Measurements from ENCODE around the gene ARMCX4. TPM values are rescaled to one million over a fixed set of nuclear protein-coding genes. Genes with fewer than 3 reads are reported as not detected.

Gene ARMCX4
- 0.44 to 0.81 TPM (median 0.68 TPM) in 5 replicates for total RNA-seq (2022; extraction: Qiagen RNA extraction; ENCODE audit: low read depth)

GRCh38 chrX:101485212-101485949, at the start of gene ARMCX4:
Gene ARMCX4, plus strand, starts transcription at chrX:101485456. Its CDS starts 3,134 bp downstream, at chrX:101488590.

Other genes with a start within 250 kb of the ARMCX4 start
- gene TAF7L, start 194.1 kb upstream of the ARMCX4 start, total RNA-seq (2022; extraction: Qiagen RNA extraction; ENCODE audit: low read depth), result 0.08 to 0.15 TPM (median 0.13 TPM) in 5 replicates
- gene TIMM8A, start 136.7 kb upstream of the ARMCX4 start, total RNA-seq (2022; extraction: Qiagen RNA extraction; ENCODE audit: low read depth), result 30.4 to 34.5 TPM (median 31.4 TPM) in 5 replicates
- gene BTK, start 99.3 kb upstream of the ARMCX4 start, total RNA-seq (2022; extraction: Qiagen RNA extraction; ENCODE audit: low read depth), result 0.14 to 0.26 TPM (median 0.18 TPM) in 4 of 5 replicates, not detected in the other
- 2,432 to 3,415 TPM (median 2,467 TPM) in 5 replicates for gene RPL36A, start 94.4 kb upstream of the ARMCX4 start, total RNA-seq (2022; extraction: Qiagen RNA extraction; ENCODE audit: low read depth)
- 193 to 222 TPM (median 208 TPM) in 5 replicates for gene GLA, start 77.5 kb upstream of the ARMCX4 start, total RNA-seq (2022; extraction: Qiagen RNA extraction; ENCODE audit: low read depth)
- gene HNRNPH2, start 77.2 kb upstream of the ARMCX4 start, total RNA-seq (2022; extraction: Qiagen RNA extraction; ENCODE audit: low read depth), result 59.0 to 67.0 TPM (median 66.1 TPM) in 5 replicates
- gene ARMCX1, start 65.1 kb downstream of the ARMCX4 start, total RNA-seq (2022; extraction: Qiagen RNA extraction; ENCODE audit: low read depth), result 0.24 to 0.38 TPM (median 0.35 TPM) in 5 replicates
- 42.7 to 46.3 TPM (median 44.3 TPM) in 5 replicates for gene ARMCX6, start 132.5 kb downstream of the ARMCX4 start, total RNA-seq (2022; extraction: Qiagen RNA extraction; ENCODE audit: low read depth)
- 19.5 to 22.7 TPM (median 20.3 TPM) in 5 replicates for gene ARMCX3, start 137.7 kb downstream of the ARMCX4 start, total RNA-seq (2022; extraction: Qiagen RNA extraction; ENCODE audit: low read depth)
- 0.05 to 0.06 TPM in 2 of 5 replicates, not detected in the others for gene ARMCX2, start 174.4 kb downstream of the ARMCX4 start, total RNA-seq (2022; extraction: Qiagen RNA extraction; ENCODE audit: low read depth)